Activated naive CD8-positive, alpha-beta T cell treated with anti-CD3 and anti-CD28 coated beads for 36 hours (primary cell): ENCODE results near the gene GDF2. TPM values are rescaled to one million over a fixed set of nuclear protein-coding genes. Genes with fewer than 3 reads are reported as not detected.

ENCODE experiments used
- DNase-seq: peaks from one replicate; pipeline ENCODE4 v3.0.0; 2021
- H3K27ac Mint-ChIP-seq: one replicate; pipeline ENCODE4 v1.8.0; 2022; ENCODE audit warnings: mild to moderate bottlenecking, moderate library complexity, mixed read lengths
- H3K27me3 Mint-ChIP-seq: one replicate; pipeline ENCODE4 v1.8.0; 2022; ENCODE audit warnings: mild to moderate bottlenecking, mixed read lengths
- H3K36me3 Mint-ChIP-seq: one replicate; pipeline ENCODE4 v1.8.0; 2021; ENCODE audit warnings: mild to moderate bottlenecking, mixed read lengths
- H3K4me1 Mint-ChIP-seq: one replicate; pipeline ENCODE4 v1.8.0; 2021; ENCODE audit warnings: mixed read lengths
- H3K4me3 Mint-ChIP-seq: one replicate; pipeline ENCODE4 v1.8.0; 2022; ENCODE audit warnings: mild to moderate bottlenecking, moderate library complexity, mixed read lengths
- H3K9me3 Mint-ChIP-seq: one replicate; pipeline ENCODE4 v1.8.0; 2022; ENCODE audit warnings: mixed read lengths
- total RNA-seq, 2 experiments: library from RNA; stranded (reverse); gene quantifications; one replicate each; pipeline ENCODE4 v1.2.3, GENCODE V29; 2021

GDF2 gene
- total RNA-seq, 2 experiments from 2014 or later = not detected

- Mint-ChIP-seq H3K36me3 (peaks cover 3% of the 10 kb centered on the region), H3K9me3 (peaks cover 2% of the 10 kb centered on the region), H3K4me3 (no peak overlapping the region), H3K4me1 (peaks cover 31% of the 10 kb centered on the region), H3K27me3 (no peaks in the 10 kb centered on the region), H3K27ac (no peak overlapping the region)
- DNase-seq = no peak
Measured at GRCh38 chr10:47286591-47287315, 35.5 kb upstream of the GDF2 start.

GRCh38 chr10:47287365-47287802 lies 34.9 kb upstream of the GDF2 start:
- Mint-ChIP-seq H3K4me1 (peaks cover 28% of the 10 kb centered on the region), H3K9me3 (peaks cover 2% of the 10 kb centered on the region), H3K27me3 (no peaks in the 10 kb centered on the region), H3K27ac (no peak overlapping the region), H3K36me3 (peaks cover 3% of the 10 kb centered on the region), H3K4me3 (no peak overlapping the region)
- no peak for DNase-seq

- H3K4me3 Mint-ChIP-seq = no peak overlapping the region
- no peak for DNase-seq
- peaks cover 3% of the 10 kb centered on the region for H3K36me3 Mint-ChIP-seq
- H3K27ac Mint-ChIP-seq = no peak overlapping the region
- peaks cover 2% of the 10 kb centered on the region for H3K9me3 Mint-ChIP-seq
- H3K4me1 Mint-ChIP-seq = peaks cover 28% of the 10 kb centered on the region
- H3K27me3 Mint-ChIP-seq = no peaks in the 10 kb centered on the region
Measured at GRCh38 chr10:47287805-47288204, 34.4 kb upstream of the GDF2 start.

- Mint-ChIP-seq H3K4me3 (no peak overlapping the region), H3K9me3 (peaks cover 2% of the 10 kb centered on the region), H3K27me3 (no peaks in the 10 kb centered on the region), H3K27ac (no peak overlapping the region), H3K4me1 (peaks cover 28% of the 10 kb centered on the region), H3K36me3 (peaks cover 3% of the 10 kb centered on the region)
- DNase-seq = no peak
Measured at GRCh38 chr10:47288236-47288635, 34.0 kb upstream of the GDF2 start.

GRCh38 chr10:47288916-47289495 lies 33.2 kb upstream of the GDF2 start:
- Mint-ChIP-seq H3K9me3 (peaks cover 2% of the 10 kb centered on the region), H3K4me3 (no peak overlapping the region), H3K36me3 (peaks cover 3% of the 10 kb centered on the region), H3K4me1 (peaks cover 28% of the 10 kb centered on the region), H3K27ac (no peak overlapping the region), H3K27me3 (no peaks in the 10 kb centered on the region)
- no peak for DNase-seq

GRCh38 chr10:47289921-47290320 lies 32.3 kb upstream of the GDF2 start:
- Mint-ChIP-seq H3K4me1 (peaks cover 25% of the 10 kb centered on the region), H3K27me3 (no peaks in the 10 kb centered on the region), H3K27ac (no peak overlapping the region), H3K4me3 (no peak overlapping the region), H3K36me3 (peaks cover 3% of the 10 kb centered on the region), H3K9me3 (no peaks in the 10 kb centered on the region)
- DNase-seq = no peak

- Mint-ChIP-seq H3K4me1 (peaks cover 21% of the 10 kb centered on the region), H3K4me3 (no peak overlapping the region), H3K27ac (no peak overlapping the region), H3K9me3 (no peaks in the 10 kb centered on the region), H3K27me3 (no peaks in the 10 kb centered on the region), H3K36me3 (peaks cover 3% of the 10 kb centered on the region)
- DNase-seq = no peak
Measured at GRCh38 chr10:47290338-47290737, 31.9 kb upstream of the GDF2 start.

GRCh38 chr10:47291682-47292081 lies 30.6 kb upstream of the GDF2 start:
- Mint-ChIP-seq H3K27me3 (no peaks in the 10 kb centered on the region), H3K4me3 (no peak overlapping the region), H3K9me3 (no peaks in the 10 kb centered on the region), H3K27ac (no peak overlapping the region), H3K36me3 (no peaks in the 10 kb centered on the region), H3K4me1 (peaks cover 8% of the 10 kb centered on the region)
- no peak for DNase-seq

GRCh38 chr10:47294057-47294456 lies 28.2 kb upstream of the GDF2 start:
- H3K4me3 Mint-ChIP-seq = no peak overlapping the region
- H3K36me3 Mint-ChIP-seq = no peaks in the 10 kb centered on the region
- no peak for DNase-seq
- no peak overlapping the region for H3K27ac Mint-ChIP-seq
- H3K4me1 Mint-ChIP-seq = peaks cover 1% of the 10 kb centered on the region
- H3K9me3 Mint-ChIP-seq = no peaks in the 10 kb centered on the region
- H3K27me3 Mint-ChIP-seq = no peaks in the 10 kb centered on the region

- Mint-ChIP-seq H3K9me3 (no peaks in the 10 kb centered on the region), H3K27me3 (peaks cover 3% of the 10 kb centered on the region), H3K36me3 (no peaks in the 10 kb centered on the region), H3K4me3 (no peak overlapping the region), H3K4me1 (peaks cover 4% of the 10 kb centered on the region), H3K27ac (no peak overlapping the region)
- DNase-seq = no peak
Measured at GRCh38 chr10:47294501-47294900, 27.8 kb upstream of the GDF2 start.

GRCh38 chr10:47295411-47295810 lies 26.8 kb upstream of the GDF2 start:
- DNase-seq = no peak
- peaks cover 8% of the 10 kb centered on the region for H3K4me1 Mint-ChIP-seq
- H3K36me3 Mint-ChIP-seq = no peaks in the 10 kb centered on the region
- H3K27ac Mint-ChIP-seq = no peak overlapping the region
- no peak overlapping the region for H3K4me3 Mint-ChIP-seq
- H3K9me3 Mint-ChIP-seq = no peaks in the 10 kb centered on the region
- H3K27me3 Mint-ChIP-seq = peaks cover 6% of the 10 kb centered on the region

- DNase-seq = no peak
- H3K36me3 Mint-ChIP-seq = no peaks in the 10 kb centered on the region
- no peak overlapping the region for H3K27ac Mint-ChIP-seq
- H3K4me1 Mint-ChIP-seq = peaks cover 11% of the 10 kb centered on the region
- H3K27me3 Mint-ChIP-seq = peaks cover 11% of the 10 kb centered on the region
- H3K4me3 Mint-ChIP-seq = no peak overlapping the region
- H3K9me3 Mint-ChIP-seq = no peaks in the 10 kb centered on the region
Measured at GRCh38 chr10:47296156-47296894, 25.9 kb upstream of the GDF2 start.

GRCh38 chr10:47296941-47297340 lies 25.3 kb upstream of the GDF2 start:
- H3K27me3 Mint-ChIP-seq = peaks cover 11% of the 10 kb centered on the region

GRCh38 chr10:47297866-47298540 lies 24.3 kb upstream of the GDF2 start:
- no peak for DNase-seq
- H3K27me3 Mint-ChIP-seq = peaks cover 11% of the 10 kb centered on the region
- no peaks in the 10 kb centered on the region for H3K36me3 Mint-ChIP-seq
- H3K27ac Mint-ChIP-seq = no peak overlapping the region
- H3K4me1 Mint-ChIP-seq = peaks cover 21% of the 10 kb centered on the region
- no peak overlapping the region for H3K4me3 Mint-ChIP-seq
- H3K9me3 Mint-ChIP-seq = no peaks in the 10 kb centered on the region

More at GRCh38 chr10:47296941-47297340, 25.3 kb upstream of the GDF2 start:
- H3K27ac Mint-ChIP-seq = no peak overlapping the region
- DNase-seq = no peak
- peaks cover 14% of the 10 kb centered on the region for H3K4me1 Mint-ChIP-seq
- no peaks in the 10 kb centered on the region for H3K9me3 Mint-ChIP-seq
- H3K36me3 Mint-ChIP-seq = no peaks in the 10 kb centered on the region
- no peak overlapping the region for H3K4me3 Mint-ChIP-seq

GRCh38 chr10:47298715-47299114 lies 23.5 kb upstream of the GDF2 start:
- DNase-seq = no peak
- Mint-ChIP-seq H3K27me3 (peaks cover 11% of the 10 kb centered on the region), H3K4me1 (peaks cover 22% of the 10 kb centered on the region), H3K4me3 (no peak overlapping the region), H3K9me3 (no peaks in the 10 kb centered on the region), H3K36me3 (no peaks in the 10 kb centered on the region), H3K27ac (no peak overlapping the region)
